Measurements from ENCODE around the gene UGT1A8. TPM values are rescaled to one million over a fixed set of nuclear protein-coding genes. Genes with fewer than 3 reads are reported as not detected.
"Not testable (repeated sequence)": the region's sequence is repeated elsewhere in the genome, so short reads cannot be mapped to it uniquely, and the experiment has no call there.

Gene UGT1A8
- total and polyA plus RNA-seq, 2 experiments from 2014 or later, result 0.45 TPM; not detected in 1

DNA sequence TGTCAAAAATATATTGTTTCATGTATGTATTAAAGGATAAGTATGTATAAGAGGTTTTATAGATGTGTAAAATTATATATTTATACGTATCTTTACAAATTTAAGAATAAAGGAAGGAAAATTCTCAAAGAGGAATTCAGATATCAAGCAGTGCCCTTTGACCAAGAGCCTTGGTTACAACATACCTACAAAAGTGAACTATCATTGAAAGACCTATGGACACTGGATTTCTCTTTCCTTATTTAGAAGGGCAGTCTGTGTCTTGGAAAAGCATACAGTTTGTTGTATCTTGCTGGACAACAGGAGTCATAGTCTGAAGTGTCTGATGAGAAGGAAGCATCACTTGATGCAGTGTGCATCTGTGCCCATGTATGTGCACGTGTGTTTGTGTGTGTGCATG lies 29.0 kb upstream of the UGT1A8 start (continued):
- TF ChIP-seq, protein P1, sequence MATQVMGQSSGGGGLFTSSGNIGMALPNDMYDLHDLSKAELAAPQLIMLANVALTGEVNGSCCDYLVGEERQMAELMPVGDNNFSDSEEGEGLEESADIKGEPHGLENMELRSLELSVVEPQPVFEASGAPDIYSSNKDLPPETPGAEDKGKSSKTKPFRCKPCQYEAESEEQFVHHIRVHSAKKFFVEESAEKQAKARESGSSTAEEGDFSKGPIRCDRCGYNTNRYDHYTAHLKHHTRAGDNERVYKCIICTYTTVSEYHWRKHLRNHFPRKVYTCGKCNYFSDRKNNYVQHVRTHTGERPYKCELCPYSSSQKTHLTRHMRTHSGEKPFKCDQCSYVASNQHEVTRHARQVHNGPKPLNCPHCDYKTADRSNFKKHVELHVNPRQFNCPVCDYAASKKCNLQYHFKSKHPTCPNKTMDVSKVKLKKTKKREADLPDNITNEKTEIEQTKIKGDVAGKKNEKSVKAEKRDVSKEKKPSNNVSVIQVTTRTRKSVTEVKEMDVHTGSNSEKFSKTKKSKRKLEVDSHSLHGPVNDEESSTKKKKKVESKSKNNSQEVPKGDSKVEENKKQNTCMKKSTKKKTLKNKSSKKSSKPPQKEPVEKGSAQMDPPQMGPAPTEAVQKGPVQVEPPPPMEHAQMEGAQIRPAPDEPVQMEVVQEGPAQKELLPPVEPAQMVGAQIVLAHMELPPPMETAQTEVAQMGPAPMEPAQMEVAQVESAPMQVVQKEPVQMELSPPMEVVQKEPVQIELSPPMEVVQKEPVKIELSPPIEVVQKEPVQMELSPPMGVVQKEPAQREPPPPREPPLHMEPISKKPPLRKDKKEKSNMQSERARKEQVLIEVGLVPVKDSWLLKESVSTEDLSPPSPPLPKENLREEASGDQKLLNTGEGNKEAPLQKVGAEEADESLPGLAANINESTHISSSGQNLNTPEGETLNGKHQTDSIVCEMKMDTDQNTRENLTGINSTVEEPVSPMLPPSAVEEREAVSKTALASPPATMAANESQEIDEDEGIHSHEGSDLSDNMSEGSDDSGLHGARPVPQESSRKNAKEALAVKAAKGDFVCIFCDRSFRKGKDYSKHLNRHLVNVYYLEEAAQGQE (IDR thresholded peaks at IDR 0.05; ENCODE audit: unreplicated experiment), result no peak
- TF ChIP-seq NANOG (IDR thresholded peaks at IDR 0.05; ENCODE audit: borderline replicate concordance) (no peak), STAT1 (IDR thresholded peaks at IDR 0.05; ENCODE audit: unreplicated experiment) (no peak)

GRCh38 chr2:233592706-233593105 lies 24.7 kb upstream of the UGT1A8 start:
- ATAC-seq, result not testable (repeated sequence)
- peaks cover 12% of the 10 kb centered on the region for H3K9me3 Mint-ChIP-seq

GRCh38 chr2:233593201-233593600 lies 24.2 kb upstream of the UGT1A8 start:
- Mint-ChIP-seq H3K27me3 (ENCODE audit: insufficient read depth, low read depth, poor library complexity) (no peaks in the 10 kb centered on the region), H3K4me3 (no peak overlapping the region), H3K27ac (no peak overlapping the region), H3K36me3 (ENCODE audit: low read depth) (no peaks in the 10 kb centered on the region), H3K9me3 (peaks cover 12% of the 10 kb centered on the region), H3K4me1 (no peaks in the 10 kb centered on the region; the same call in 2 of the 3 replicates)
- Histone ChIP-seq H4K20me1 (replicated peaks; ENCODE audit: insufficient read depth) (no peaks in the 10 kb centered on the region), H3K36me3 (ENCODE audit: insufficient read depth) (no peaks in the 10 kb centered on the region), H3K27me3 (ENCODE audit: insufficient read depth) (no peaks in the 10 kb centered on the region), H3K4me3 (no peak overlapping the region), H3K27ac (ENCODE audit: low read depth) (no peak overlapping the region), H2AFZ (no peak overlapping the region), H3K9me2 (ENCODE audit: insufficient read depth) (no peaks in the 10 kb centered on the region; the same call in 1 of the 2 replicates), H3K4me1 (ENCODE audit: insufficient read depth) (no peaks in the 10 kb centered on the region), H3F3A (replicated peaks; ENCODE audit: low read depth) (no peaks in the 10 kb centered on the region), H3K79me2 (replicated peaks; ENCODE audit: insufficient read depth) (no peaks in the 10 kb centered on the region), H3K4me2 (no peak overlapping the region)
- no peak for TF ChIP-seq EZH2phosphoT487 (IDR thresholded peaks at IDR 0.05; ENCODE audit: unreplicated experiment)
- TF ChIP-seq JUNB (IDR thresholded peaks at IDR 0.05; ENCODE audit: unreplicated experiment), result no peak
- no peak for TF ChIP-seq ZNF331 (CRISPR knock-in tag; IDR thresholded peaks at IDR 0.05; ENCODE audit: low read depth)
- TF ChIP-seq CREB1 (CRISPR knock-in tag; IDR thresholded peaks at IDR 0.05; ENCODE audit: low read depth), result no peak
- no peak for TF ChIP-seq EZH2 (IDR thresholded peaks at IDR 0.05; ENCODE audit: low read depth, unreplicated experiment)
- TF ChIP-seq POLR2AphosphoS5 (IDR thresholded peaks at IDR 0.05; ENCODE audit: low read depth), result no peak
- no peak for TF ChIP-seq STAT1 (IDR thresholded peaks at IDR 0.05; ENCODE audit: unreplicated experiment)
- ATAC-seq (no peak), DNase-seq (ENCODE audit: low spot score) (no peak)

More at GRCh38 chr2:233592706-233593105, 24.7 kb upstream of the UGT1A8 start:
- not testable (repeated sequence) for H4K20me1 ChIP-seq (replicated peaks; ENCODE audit: insufficient read depth); H3F3A ChIP-seq (replicated peaks; ENCODE audit: low read depth); H3K27ac ChIP-seq (ENCODE audit: low read depth); H3K27ac Mint-ChIP-seq; H3K27me3 ChIP-seq (ENCODE audit: insufficient read depth); H3K27me3 Mint-ChIP-seq (ENCODE audit: insufficient read depth, low read depth, poor library complexity); H3K4me1 Mint-ChIP-seq; H3K4me3 Mint-ChIP-seq; H3K36me3 ChIP-seq (ENCODE audit: insufficient read depth); H3K79me2 ChIP-seq (replicated peaks; ENCODE audit: insufficient read depth); DNase-seq (ENCODE audit: low spot score); H3K9me2 ChIP-seq (ENCODE audit: insufficient read depth); H3K4me3 ChIP-seq; H3K4me2 ChIP-seq; H2AFZ ChIP-seq; H3K36me3 Mint-ChIP-seq (ENCODE audit: low read depth); H3K4me1 ChIP-seq (ENCODE audit: insufficient read depth)
